Right lobe of liver (tissue), 4 donors: Measurements from ENCODE around the gene ARSA.

Source experiments
- POLR2A ChIP-seq: fragments of 450-650 bp; IDR thresholded peaks from one replicate; pipeline ENCODE4 v1.6.1; 2017; ENCODE audit warnings: antibody characterized with exemption, mild to moderate bottlenecking
- TF ChIP-seq, protein P1 (sequence below), 4 donors: fragments of 200-600 bp in 3 of 4; fragments of 450-650 bp in 1 of 4; IDR thresholded peaks; one replicate each; pipeline versions ENCODE4 v1.5.1 to v1.8.0; 2016 to 2022; ENCODE audit warnings: antibody characterized with exemption in 4 of 4, mild to moderate bottlenecking in 2 of 4
- donor health status: DM: no; HTN: no; CAD: no.
- donor health status: DM: no; HTN: no; CAD: no.
- donor health status: DM: no; HTN: yes; CAD: no.

DNA sequence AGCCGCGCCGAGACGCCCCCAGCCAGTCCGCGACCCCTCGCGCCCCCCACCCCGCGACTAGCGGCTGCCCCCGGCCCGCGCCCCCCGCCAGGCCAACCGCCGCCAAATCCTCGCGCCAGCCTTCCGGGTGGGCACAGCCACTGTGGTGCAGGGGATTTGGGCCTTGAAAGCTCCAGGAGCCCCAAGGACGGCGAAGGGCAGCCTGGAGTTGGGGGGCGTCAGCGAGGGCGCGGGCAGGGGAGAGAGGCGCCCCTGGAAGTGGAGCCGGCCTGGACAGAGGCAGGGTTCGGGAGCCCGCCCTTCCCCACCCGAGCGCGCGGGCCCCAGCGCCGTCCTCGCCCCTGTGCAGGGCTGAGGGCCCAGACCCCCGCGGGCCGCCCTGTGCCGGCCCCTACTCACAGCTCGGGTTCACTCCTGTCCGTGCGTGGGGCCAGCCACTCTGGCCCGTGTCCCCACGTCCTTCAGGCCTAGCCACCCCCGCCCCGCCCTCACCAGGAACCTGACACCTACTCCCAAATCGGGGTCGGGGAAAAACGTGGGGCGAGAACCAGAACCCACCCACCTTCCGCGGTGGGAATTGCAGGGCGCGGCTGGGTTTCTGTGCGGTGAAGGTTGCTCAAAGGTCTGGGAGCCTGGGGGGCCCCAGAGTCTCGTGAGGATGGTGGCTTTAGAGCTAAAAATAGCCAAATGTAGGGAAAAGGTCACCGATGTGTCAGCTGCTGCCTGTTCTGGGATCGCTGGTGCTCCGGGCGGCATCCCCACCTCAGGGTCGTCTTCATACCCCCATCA, 49.8 kb downstream of the ARSA start, which contains the start of gene CPT1B:
- TF ChIP-seq POLR2A, result no peak
- TF ChIP-seq, protein P1, sequence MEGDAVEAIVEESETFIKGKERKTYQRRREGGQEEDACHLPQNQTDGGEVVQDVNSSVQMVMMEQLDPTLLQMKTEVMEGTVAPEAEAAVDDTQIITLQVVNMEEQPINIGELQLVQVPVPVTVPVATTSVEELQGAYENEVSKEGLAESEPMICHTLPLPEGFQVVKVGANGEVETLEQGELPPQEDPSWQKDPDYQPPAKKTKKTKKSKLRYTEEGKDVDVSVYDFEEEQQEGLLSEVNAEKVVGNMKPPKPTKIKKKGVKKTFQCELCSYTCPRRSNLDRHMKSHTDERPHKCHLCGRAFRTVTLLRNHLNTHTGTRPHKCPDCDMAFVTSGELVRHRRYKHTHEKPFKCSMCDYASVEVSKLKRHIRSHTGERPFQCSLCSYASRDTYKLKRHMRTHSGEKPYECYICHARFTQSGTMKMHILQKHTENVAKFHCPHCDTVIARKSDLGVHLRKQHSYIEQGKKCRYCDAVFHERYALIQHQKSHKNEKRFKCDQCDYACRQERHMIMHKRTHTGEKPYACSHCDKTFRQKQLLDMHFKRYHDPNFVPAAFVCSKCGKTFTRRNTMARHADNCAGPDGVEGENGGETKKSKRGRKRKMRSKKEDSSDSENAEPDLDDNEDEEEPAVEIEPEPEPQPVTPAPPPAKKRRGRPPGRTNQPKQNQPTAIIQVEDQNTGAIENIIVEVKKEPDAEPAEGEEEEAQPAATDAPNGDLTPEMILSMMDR (IDR thresholded peaks at IDR 0.05), result no peak
